HG03378 (cell line): ENCODE data around the gene DCAF8.
"Not testable (repeated sequence)": the region's sequence is repeated elsewhere in the genome, so short reads cannot be mapped to it uniquely, and the experiment has no call there.

Source experiments
- ATAC-seq: cut with Tn5 transposase; IDR thresholded peaks from one replicate; pipeline ENCODE4 v1.9.1; 2021; ENCODE audit warnings: mild to moderate bottlenecking, moderate library complexity; ENCODE audit not compliant: unreplicated experiment

DCAF8 gene

DNA sequence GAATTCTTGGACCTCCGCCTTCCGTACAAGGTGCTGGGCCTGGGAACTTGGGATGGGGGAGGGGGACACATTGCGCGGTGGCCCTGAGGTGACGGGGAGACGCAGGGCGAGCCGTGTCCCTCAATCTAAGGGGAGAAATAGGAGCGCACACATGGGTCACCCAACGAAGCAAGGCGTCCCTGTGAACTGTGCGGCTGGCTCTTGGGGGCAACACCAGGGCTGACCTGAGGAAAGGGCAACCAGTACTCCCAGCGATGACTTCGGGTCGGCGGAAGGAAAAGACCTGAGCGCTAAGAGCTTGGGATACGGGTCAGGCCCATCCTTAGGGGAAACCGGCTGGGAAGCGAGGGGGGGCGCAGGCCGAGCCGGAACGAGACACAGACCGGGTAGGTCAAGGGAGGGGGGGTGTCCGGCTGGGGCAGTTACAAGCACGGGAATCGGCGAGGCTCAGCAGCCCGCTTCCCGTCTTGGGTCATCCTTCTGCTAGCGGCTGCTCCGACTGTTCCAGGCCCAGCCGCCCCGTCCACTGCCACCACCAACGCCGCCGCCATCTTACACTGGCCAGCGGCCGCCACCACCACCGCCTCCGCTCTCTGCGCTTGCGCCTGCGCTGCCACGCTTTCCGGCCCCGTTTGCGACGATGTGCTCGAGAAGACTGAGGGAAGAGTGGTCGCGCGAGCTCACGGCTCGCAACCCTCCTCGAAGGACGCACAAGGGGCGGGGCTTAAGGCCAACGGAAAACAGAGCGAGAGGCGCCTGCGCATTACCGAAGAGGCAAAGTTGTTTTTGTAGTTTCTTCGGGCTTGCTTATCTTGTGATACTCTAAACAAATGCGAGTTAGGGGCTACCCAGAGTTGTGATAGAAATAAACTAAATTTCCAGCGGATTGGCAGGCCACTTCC, at the start of gene DCAF8:
TSS of gene DCAF8 (minus strand) at position 657 of the 902 bp plus-strand sequence. CDS start 18,541 bp downstream, outside the sequence.
- ATAC-seq = peak; percentile 75

DNA sequence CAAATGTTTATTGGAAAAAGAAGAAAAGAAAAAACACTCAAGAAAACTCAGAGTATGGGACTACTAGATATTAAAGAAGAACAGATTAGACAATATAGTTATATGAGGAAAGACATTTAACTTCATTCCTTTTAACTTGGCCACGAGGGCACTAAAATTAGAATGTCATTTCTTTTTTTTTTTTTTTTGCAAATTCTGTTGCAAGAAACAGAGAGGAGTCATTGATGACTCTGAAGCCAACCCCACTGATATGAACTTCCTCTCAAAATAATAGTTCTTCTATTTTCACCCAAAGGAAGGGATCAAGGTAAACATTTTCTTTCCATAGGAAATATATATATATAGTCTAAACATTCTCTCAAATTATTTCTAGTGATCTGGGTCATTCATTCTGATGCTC, 47.2 kb upstream of the DCAF8 start:
- no peak for ATAC-seq

DNA sequence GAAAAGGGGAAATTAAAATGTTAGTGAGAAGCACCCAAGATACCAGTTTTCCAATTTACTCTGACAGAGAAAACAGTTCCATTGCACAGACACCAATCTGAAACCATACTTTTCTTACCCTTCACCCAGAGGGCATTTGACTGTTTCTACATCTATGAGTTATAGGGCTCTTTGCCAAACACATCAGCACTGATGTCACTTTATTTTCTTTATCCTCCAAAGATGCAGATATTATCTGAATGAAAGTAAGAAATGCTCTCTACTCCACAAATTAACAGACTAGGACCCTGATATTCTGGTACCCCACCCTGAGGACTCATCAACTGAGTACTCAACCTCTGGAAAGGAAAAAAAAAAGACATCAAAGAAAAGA, 46.8 kb upstream of the DCAF8 start:
- no peak for ATAC-seq

DNA sequence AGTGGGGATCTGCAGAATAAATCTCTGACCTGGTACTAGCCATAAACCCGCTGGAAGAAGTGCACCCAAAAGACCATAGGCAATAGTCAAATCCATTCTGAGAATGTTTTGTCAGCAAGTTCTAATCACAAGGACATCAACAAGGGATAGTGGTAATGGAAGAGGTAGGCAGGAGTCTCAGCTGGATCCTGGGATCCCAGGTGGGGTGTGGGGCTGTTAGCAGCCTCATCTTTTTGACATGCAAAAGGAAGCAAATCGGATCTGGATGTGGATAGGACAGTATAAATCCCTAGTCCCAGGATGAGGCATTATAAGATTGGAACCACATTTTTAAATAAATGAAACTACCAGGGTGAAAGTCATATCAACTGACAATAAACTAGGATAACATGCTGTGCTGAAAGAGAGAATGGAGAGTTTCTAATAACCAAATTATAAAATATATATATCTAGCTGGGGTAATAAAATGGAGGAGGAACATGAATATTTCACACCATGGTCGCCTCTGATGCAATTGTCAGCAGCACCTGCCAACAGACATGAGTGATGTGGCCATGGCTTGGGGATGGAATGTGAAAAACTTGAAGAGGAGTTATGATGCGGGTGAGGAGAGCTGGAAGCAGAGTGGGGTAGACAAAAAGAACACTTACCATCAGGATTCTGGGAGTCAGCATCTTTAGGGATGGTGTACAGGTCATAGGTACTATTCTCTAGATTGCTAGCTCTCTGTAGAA, 46.3 kb upstream of the DCAF8 start:
- no peak for ATAC-seq

DNA sequence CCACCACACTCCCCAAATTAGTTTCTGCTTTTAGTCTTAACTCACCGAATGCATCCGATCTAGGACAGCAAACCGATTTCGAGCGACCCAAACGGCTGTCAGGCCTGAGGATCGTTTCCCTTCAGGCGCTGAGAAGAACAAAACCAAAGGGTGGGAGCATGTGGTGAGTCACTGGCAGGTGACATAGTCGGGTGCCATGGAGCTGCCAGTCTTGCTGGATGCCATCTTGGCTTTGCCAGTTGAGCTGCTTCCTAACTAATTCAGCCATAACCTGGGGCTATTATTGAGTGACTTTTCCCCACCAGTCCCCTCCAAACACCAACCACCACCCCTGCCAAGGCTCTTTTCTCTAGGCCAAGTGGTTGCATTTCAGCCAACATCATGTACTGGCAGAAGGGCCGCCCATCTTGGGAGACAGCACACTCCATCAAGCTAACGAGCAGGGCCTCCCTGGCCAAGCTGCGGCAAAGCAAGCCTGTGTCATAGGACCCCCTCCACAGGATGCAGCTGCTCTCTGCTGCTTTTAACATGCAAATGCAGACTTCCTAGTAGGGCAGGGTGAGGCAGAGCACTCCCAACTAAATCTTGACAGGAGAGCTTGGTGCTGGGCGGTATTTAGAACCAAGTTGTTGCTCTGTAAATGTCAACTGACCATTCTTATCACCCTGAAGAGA, 44.9 kb upstream of the DCAF8 start:
- ATAC-seq = no peak

DNA sequence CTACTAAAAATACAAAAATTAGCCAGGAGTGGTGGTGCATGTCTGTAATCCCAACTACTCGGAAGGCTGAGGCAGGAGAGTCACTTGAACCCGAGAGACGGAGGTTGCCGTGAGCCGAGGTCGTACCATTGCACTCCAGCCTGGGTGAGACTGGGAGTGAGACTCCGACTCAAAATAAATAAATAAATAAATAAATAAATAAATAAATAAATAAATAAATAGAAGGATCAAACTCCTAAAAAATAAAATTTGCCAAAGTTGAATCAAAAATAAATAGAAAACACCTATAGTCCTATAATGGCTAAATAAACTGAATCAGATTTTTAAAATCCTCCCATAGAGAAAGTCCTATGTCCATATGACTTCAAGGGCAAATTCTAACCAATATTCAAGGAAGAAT, 37.8 kb upstream of the DCAF8 start:
- ATAC-seq = no peak

DNA sequence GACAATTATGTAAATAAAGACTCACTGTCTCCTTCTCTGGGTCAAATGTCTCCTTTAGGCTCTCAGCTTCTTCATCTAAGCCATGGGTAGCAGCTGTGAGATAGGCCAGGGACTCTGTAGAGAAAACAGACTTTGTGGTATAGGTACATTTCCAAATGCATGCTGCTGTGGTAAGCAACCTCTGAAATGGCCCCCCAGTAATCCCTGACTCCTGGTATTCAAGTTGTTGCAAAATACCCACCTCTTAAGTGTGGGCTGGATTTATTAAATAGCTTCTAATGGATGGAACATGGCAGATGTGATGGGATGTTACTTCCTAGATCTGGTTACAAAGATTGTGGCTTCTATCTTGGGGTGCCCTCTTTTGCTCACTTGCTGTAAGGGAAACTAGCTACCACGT, 33.7 kb upstream of the DCAF8 start:
- no peak for ATAC-seq

DNA sequence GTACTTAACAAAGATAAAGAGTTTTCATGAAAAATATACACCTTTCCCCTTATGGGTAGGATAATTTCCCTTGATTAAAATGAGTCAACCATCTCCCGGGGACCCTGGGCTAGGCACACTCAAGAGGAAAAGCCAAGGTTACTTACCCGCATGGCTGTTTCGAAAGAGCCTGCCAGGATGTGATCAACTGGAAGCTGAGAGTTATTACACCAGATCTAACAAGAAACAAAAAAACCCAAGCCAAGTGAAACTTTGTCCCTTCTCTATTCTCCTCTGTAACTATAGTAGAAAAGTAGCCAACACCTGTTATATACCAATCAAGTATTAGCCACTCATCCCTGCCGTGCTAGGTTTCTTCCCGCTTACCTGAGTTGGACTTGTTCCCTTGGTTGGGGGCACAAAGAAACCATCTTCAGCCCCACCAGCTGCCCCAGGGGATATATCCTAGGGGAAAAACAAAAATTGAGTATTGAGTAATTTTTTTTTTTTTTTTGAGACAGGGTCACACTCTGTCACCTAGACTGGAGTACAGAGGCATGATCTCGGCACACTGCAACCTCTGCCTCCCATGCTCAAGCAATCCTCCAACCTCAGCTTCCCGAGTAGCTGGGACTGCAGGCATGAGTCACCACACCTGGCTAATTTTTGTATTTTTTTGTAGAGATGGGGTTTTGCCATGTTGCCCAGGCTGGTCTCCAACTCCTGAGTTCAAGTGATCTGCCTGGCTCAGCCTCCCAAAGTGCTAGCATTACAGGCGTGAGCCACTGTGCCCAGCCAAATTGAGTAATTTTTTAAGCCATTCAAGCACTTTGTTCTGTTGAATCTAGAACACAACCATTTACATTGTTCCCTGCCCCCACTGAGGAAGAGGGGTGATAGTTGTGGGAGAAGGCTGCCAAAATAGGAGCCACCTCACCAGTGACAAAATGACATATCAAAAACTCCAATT, 30.9 kb upstream of the DCAF8 start:
- no peak for ATAC-seq

DNA sequence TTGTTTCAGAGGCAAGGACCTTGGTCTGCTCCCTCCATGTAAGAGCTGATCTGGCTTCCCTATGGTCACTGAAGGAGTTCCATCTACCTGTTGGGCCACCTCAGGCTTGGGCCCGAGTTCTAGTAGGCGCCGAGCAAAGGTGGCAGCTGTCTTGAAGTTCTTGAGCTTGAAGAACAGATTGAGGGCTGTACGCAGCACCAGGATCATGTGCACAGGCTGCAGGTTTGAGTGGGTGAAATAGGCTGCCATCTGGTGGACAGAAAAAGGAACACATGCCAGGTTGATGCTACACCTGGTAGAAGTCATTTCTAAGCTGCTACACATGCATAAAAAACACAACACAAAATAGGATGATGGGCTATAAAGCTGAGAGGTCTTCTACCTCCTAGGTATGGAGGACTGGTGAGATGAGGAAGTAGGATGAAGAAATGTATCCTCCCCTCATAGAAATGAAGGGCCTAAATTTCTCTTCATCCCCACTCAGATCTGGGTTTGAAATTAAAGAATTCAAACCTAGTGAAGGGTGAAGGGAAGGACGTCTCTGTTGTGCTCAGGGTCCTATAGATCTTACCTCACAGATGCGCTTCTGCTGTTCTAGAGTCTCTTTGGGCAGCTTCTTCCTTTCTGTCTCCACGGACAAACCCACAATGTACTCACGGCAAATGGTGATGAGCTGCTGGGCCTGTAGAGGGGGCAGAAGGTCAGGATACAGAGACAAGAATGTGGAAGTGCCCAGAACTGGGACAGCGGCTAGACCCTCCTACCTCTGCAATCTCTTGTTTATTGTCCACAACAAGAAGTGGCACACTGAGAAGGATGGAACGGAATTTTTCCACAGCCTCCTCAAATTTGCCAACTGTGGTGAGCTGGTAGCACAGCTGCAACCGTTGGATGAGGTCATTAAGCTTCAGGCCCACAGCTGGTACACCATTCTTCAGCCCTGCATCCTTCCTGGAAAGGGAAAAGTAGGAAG, 29.2 kb upstream of the DCAF8 start:
- peak; percentile 78 for ATAC-seq

DNA sequence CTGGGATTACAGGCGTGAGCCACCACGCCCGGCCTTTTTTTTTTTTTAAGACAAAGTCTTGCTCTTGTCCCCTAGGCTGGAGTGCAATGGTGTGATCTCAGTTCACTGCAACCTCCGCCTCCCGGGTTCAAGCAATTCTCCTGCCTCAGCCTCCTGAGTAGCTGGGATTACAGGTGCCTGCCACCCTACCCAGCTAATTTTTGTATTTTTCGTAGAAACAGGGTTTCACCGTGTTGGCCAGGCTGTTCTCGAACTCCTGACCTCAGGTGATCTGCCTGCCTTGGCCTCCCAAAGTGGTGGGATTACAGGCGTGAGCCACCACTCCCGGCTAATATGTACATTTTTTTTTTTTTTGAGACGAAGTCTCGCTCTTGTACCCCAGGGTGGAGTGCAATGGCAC, 25.4 kb upstream of the DCAF8 start:
- ATAC-seq = not testable (repeated sequence)

DNA sequence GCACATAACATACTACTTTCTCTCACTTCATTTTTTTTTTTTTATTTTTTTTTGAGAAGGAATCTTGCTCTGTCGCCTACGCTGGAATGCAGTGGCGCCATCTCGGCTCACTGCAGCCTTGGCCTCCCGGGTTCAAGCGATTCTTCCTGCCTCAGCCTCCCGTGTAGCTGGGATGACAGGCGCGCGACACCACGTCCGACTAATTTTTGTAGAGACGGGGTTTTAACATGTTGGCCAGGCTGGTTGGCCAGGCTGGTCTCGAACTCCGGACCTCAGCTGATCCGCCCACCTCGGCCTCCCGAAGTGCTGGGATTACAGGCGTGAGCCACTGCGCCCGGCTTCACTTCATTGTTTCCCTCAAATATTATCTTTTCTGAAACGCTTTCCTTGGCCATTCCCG, 23.2 kb upstream of the DCAF8 start:
- ATAC-seq = no peak

DNA sequence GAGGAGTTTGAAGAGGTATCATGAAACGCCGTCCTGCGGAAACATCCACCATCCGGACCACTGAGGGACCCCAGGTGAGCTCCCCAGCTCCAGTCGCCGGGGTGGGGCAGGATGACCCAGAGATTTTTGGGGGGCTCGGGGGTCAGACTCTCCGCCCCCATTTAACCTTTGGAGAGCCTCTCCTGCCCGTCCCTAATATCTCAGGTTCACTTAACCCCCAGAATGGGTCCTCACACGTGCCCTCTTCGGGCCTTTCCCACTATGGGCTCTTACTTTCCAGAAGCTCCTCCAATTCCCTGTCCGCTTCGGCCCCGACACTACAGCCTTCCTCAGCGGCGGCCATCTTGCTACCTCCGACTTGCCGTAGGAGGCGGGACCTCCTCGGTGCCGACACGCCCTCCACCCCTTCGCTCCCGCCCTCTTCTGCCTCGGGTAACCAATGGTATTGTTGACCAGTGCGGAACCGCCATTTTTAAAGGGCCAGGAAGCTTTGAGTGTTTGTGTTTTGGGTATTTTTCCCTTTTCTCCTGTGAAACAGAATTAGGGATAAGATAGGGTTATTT, 22.5 kb upstream of the DCAF8 start, which contains the start of gene PEX19:
TSS of gene PEX19 (minus strand) at position 352 of the 563 bp plus-strand sequence. CDS start at position 343, 9 bp downstream.
- peak; percentile 89 for ATAC-seq

DNA sequence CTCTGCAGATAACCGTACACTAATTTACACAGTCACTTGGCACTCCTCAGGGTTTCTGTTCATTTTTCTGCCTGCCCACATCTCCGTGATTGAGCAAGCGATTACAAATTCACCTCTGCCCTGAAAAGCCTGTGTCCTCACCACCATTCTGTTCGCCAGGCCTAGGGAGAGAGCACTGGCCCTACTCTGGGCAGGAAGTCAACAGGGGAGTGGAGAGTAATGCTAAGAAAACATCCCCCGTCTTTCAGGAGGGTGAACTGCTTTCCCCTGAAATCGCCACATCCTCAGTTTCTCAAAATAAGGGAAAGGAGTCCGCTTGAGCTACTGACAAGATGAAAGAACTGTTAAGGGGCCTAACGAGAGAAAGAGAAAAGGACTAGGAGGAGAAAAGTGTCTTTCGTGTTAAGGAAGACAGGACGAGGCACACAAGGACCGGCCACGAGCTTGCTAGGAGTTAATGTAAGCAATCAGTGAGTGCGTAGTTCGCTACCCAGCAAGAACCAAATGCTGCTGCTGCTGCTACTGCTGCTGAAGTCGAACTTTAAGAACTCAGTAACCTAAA, 22.0 kb upstream of the DCAF8 start:
- ATAC-seq = peak; percentile 30

DNA sequence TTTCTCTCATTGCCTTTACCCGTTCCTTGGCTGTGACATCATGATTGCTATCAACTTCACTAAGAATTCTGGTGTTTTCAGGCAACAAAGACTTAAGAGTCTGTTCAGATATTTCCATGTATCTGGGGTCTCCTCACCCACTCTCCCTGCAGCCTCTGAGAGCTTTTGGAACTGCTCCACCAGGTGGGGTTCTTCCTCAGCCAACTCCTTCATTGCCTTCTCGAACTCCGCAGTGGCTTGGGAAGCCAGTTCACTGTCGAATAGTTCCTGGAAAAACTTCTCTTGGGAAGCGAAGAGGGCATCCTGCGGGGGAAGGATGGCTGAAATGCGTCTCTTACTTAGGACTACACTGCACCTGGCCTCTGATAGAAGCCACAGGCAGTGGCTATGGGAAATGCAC, 20.5 kb upstream of the DCAF8 start:
- no peak for ATAC-seq

DNA sequence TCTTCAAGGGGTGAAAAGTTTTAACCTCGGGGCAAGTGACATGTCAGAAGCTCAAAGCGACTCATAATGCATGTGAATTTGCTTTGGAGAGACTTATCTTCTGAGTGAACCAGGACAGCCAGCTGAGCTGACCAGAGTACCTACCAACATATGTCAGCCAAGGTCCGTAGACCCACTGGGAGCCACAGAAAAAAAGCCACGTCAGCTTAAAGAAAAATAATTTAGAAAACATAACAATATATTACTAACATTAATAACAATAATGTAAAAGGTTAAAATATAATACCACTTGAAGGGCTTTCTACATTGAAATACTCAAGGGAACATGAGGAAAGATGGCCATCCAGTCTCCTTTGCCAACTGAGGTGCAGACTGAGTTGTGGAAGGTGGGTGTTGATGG, 15.6 kb upstream of the DCAF8 start:
- no peak for ATAC-seq

DNA sequence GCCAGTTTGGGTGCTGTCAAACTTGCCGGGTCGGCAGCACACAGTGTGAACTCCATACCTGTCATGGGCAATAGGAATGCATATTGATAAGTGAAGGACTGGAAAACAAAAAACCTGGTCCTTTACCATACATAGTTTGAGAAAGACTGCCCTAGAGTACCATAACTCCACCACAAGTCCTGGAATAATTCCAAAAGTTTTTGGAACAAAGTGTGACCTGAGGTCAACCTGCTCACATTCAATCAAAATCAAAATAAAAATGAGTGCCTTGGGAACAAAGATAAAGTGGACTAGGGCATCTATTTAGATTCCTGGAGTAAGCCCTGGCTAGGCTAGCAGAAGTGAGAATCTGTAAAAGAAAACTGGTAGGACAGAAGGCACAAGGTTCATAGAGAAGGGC, 15.0 kb upstream of the DCAF8 start:
- ATAC-seq = no peak

DNA sequence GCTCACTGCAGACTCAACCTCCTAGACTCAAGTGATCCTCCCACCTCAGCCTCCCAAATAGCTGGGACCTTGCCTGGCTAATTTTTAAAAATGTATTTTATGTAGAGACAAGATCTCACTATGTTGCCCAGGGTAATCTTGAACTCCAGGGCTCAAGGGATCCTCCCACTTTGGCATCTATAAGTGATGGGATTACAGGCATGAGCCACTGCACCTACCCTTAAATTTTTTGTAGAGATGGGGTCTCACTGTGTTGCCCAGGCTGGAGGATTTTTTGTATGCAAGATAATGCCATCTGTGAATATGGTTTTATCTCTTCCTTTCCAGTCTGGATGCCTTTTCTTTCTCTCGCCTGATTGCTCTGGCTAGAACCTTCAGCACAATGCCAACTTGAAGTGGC, 8.7 kb upstream of the DCAF8 start:
- ATAC-seq = no peak

DNA sequence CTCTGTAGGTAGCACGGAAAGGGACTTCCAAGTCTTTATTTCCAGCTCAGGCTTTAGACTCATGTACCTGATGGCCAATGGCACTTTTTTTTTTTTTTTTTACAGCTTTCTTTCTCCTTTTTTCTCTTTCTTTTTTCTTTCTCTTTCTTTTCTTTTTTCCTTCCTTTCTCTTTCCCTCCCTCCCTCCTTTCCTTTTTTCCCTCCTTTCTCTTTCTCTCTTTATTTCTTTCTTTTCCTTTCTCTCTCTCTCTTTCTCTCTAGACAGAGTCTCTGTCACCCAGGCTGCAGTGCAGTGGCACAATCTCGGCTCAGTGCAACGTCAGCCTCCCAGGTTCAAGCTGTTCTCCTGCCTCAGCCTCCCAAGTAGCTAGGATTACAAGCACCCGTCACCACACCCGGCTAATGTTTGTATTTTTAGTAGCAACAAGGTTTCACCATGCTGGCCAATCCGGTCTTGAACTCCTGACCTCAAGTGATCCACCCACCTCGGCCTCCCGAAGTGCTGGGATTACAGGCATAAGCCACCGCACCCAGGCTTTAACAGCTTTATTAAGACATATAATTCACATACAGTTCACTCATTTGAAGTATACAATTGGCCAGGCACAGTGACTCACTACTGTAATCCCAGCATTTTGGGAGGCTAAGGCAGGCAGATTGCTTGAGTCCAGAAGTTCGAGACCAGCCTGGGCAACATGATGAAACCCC, 5.1 kb upstream of the DCAF8 start:
- no peak for ATAC-seq
